HG02943 (cell line): ENCODE data around the gene PLCL1.

Experiments used
- ATAC-seq: cut with Tn5 transposase; IDR thresholded peaks from one replicate; pipeline ENCODE4 v1.9.1; 2021; ENCODE audit warnings: mild to moderate bottlenecking, low read depth, moderate library complexity; ENCODE audit not compliant: unreplicated experiment

The PLCL1 gene

DNA sequence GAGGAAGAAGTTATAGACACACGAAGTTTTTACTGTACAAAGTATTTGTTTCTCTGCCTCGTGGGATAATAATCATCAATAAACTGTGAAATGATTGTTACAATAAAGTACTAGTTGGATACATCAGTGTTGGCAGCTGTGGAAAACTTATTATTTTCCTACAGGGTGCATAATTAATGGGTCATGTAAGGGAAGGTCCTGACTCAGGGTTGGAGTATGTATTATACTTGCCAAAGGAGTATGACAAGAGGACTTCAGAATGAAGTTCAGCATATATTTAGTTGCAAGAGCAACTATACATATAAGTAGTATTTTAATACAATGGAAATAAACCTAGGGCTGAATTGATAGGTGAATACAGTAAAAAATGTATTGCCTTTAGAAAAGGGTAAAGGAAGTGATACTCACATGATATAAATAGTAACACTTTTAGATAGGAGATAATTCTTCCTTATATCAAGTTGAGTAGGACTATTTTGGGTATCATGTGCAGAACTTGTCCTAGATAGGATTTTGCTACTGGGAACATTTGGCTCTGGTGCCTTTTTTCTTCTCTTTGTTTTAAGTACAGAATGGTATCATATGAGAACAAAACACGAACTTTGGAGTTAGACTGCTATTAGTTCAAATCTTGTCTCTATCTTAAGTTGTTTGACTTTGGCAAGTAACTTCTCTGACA is 79.1 kb downstream of the PLCL1 start:
- ATAC-seq: no peak

DNA sequence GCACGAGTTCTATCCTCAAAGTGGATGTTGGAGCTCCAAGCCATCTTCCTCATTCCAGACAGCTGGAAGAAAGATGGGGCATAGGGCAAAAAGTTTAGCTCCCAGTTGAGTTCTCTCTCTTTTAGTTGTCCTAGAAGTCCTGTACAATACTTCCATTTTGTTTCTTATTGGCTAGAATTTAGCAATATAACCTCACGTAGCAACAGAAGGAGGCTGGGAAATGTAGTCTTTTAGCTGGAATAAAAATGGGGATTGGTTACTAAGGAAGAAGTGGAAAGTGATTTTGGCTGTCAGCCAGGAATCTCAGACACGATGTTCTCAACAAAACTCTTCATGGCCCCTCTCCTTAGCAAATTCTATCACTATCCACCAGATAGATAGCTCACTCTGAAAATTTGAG is 79.9 kb downstream of the PLCL1 start:
- ATAC-seq: no peak

DNA sequence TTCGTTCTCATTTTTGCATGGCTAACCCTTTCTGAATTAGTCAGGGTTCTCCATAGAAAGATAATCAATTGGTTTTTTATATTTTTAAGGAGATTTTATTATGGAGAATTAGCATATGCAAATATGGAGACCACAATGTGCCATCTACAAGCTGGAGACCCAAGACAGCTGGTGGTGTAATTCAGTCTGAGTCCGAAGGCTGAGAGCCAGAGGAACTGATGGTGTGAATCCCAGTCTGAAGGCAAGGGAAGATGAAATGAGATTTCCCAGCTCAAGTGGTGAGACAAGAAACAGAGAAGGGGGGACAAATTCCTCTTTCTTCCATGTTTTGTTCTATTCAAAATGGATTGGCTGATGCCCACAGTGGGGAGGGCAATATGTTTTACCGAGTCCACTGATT is 80.7 kb downstream of the PLCL1 start:
- no peak for ATAC-seq

DNA sequence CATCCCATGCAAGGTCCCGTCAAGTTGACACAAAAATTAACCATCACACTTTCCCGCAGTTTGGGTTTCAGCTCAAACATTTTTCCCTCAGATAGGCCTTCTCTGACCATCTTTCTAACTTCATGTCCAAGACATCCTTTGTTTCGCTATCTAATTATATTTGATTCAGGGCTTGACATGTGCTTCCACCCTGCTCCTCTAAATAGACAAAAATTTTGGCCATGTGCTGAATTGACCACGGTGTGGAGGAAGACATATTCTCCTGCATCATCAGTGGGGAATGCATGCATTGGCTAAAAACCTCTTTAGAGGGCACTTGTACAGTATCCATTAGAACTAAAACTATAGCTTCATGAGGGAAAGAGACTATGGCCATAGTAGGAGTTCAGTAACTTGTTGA is 81.2 kb downstream of the PLCL1 start:
- no peak for ATAC-seq

DNA sequence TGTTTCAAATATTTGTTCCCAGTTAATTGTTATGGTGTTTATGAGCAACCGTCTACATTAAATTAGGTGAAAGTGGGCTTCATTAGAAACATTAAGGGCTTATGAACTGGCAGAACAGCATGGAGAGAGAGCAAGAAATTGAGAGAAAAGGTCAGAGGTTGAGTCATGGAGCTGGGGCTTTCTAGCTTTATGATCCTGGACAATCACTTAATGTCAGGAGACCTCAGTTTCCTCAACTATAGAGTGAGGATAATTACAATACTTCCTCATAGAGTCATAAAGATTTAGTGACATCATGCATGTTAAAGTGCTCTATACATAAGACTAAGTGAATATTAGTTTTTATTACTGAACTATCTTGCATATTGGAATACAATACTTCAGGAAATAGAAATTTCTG is 83.9 kb downstream of the PLCL1 start:
- no peak for ATAC-seq

DNA sequence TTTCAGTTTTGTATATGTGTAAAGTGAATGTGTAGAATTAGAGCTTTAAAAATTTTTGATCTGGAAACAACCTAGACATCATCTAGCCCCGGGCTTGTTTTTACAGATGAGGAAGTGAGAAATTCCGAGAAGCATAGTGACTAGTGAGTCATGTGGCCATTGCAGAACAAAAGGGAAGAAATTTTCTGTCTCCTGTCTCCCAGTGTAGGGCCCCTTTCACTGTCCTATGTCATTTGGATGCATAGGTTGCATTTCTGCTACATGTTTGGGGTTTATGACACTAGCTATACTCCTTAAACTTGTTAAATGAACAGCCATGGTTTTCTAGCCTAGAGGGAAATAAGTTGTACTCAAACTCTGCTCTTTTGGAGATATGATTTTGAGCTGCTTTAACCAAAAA is 84.6 kb downstream of the PLCL1 start:
- ATAC-seq: peak; percentile 88

DNA sequence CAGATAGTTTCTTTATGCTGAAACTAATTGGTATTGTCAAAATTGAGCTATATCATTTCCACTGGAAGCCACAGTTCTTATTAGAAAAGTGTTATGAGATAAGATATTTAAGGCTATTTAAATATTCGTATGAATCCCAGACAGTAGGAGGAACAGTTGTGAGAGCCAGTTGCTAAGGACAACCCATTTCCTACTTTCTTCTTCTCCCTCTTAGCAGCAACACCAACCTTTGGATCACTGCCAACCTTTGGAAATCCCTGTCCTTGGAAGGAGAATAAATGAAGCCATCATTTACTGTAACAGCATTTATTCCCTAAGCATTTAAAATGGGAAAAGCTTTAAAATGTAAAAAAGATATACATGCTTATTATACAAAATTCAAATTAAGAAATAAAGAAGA is 85.8 kb downstream of the PLCL1 start:
- no peak for ATAC-seq

DNA sequence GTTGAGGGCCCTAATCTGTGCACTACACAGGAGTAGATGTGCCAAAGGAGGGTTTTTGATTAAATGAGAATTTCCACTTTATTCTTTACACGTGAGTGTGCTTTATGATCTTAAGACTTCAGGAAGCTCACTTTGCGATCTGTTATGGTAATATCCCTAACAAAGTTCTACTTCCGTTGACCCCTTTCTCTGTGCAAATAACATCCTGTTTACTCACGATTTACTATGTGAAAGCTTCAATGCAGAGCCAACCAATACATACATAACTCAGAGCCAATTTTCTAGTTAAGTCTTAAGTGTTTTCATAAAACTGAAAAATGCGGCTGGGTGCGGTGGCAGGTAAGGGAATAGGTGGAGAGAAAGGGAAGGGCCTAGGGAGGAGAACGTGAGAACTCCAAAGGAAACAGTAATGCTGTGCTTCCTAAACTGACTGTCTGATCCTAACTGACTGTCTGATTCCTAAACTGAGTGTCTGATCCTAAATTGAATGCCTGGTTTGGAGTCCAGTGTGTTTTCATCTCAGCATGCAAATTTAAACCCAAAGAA is 87.6 kb downstream of the PLCL1 start:
- ATAC-seq: no peak

DNA sequence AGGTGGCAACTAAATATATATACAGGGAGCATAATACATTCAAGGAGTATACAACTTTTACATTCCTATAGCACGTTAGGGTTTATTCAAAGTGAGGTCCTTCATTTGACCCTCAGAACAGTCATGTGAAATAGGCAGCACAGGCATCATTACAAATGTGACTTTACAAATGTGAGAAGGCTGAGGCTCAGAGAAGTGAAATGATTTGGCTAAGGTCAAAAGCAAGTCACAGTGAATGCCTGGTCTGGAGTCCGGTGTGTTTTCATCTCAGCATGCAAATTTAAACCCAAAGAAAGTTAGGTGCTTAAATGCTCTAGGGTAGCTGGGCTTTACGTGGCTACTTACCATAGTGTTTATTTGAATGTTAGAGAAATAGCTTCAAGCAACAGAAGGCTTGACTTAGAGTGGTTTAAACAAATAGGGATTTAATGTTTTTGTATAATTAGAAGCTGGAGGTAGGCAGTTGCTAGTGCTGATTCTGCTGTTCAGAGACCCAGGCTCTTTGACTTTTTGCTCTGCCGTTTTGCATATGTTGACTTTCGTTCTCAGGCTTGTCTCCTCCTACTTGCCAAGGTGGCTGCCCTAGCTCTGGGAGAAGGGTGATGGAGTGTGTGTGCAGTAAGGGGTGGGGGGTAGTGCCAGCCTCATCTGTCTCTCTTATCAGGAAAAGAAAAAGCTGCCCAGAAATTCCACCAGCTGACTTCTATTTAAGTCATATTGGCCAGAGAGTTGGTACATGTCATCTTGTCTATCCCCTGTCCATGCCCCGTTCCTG is 89.2 kb downstream of the PLCL1 start:
- no peak for ATAC-seq

DNA sequence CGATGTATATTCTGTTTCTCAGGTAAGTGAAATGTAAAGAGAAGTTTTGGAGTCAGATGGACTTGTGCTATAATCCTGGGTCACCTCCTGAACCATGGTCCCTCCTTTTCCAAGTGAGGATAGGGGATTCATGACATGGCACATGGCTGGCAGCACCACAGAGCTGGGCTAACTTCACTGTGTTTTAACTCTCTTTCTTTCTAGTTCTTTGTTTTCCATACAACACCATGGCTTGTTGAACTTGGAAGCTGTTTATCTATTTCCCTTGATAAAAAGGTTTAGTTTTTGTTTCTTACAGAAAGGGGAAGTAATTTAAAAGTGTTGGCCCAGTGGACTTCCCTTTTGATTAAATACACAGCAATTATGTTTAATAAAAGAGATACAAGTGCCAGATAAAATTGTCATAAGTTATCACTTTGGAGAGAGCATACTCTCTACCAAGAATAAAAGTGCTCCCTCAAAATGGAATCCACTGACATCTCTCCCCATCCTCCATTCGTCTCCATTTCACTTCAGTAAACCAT is 90.4 kb downstream of the PLCL1 start:
- ATAC-seq: no peak

DNA sequence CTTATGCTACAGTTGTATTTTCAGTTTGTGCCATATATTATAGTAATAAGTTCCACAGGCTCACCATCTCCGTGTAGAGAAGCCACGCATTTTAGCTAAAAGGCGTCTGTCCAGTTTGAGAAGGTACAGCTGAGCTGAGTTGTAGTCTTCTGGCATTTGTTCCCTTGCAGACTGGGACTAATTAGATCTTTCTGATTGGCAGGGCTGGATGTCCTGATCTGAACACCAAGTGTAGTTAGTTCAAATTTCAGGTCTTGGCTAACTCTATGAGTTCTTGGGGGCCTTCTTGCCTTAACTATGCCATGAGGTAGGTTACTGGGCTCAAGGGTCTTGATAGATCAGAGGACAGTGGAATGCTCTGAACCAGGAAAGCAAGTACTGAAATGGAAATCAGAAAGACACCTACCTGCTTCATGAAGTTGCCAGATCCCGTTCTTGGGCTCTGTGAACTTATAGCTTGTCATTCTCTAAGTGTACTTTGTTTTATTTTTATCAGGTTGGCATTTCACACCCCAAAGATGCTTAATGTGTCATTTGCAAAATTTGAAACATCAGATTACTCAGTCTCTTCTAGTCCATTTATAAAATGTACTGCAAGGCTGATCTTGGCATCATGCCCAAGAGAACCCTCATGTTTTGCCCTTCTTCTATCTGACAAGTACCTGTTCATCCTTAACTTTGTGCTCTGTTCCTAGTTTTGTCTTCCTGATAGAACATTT is 93.7 kb downstream of the PLCL1 start:
- ATAC-seq: no peak

DNA sequence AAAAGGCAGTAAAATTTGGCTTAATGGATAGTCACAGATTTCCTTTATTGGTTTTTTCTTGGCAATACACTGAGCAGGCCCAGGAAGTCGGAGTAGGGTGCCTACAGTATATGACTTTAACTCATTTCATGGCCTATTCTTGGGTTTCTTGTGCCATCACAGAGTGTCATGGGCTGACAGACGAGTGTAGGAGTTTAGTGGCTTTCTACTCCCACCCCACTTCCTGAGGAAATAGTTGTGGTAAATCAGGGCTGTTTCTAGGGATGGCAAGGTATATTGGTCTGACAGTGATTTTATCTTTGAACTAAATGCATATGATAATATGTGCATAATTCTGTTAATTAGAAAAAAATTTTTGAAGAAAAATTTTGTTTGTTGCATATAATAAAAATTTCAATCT is 100.1 kb downstream of the PLCL1 start:
- ATAC-seq: no peak

DNA sequence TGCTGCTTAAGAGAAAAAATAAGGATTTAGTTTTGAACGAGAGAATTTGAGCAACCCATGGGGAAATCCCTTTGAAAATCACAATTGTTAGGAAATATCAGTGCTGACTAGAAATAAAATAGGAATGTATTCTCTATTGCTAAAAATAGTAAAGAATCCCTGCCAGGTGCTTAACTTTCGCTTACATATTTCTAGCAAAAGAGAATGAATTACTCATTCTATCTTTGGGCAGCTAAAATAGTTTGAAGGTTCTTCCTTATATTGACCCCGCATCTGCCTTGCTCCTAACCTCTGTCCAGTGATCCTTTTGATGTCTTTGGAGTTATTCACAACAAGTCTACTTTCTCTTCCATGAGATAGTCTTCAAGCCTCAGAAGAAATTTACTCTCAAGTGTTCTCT is 103.8 kb downstream of the PLCL1 start:
- ATAC-seq: no peak

DNA sequence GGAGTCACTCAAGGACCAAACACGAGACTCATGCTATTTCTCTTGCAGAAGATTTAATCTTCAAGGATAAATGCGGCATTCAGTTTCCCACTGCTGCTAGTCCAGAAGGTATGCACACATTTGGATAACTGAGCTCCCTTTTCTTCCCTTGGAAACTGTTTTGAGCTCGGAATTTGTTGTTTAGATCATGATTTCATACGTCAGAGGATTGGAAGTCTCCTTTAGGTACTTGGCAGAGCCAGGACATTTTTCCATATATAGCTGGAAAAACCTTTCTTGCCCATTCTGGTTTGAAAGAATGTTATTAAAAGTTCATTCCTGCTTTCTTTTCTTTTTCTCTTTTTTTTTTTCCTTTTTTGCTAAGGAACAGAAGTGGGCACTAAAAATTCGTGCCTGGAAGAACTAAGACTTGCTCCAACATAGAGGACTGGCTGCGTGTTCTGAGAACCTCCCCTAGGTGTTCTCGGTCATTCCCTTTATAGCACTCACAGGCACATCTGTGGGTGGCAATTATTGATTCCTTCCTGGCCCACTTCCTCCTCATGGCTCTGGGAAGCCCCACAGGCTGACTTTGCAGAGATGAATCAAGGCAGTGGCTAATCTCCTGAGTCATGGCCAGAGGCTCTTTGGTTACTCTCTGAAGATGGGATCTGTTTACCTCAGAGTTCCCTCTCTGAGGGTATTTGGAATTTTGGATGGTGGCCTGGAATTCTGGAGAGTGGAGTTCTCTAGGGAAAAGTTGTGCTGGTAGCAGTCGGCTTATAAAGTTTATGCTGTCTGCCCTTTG is 104.8 kb downstream of the PLCL1 start:
- ATAC-seq: no peak

DNA sequence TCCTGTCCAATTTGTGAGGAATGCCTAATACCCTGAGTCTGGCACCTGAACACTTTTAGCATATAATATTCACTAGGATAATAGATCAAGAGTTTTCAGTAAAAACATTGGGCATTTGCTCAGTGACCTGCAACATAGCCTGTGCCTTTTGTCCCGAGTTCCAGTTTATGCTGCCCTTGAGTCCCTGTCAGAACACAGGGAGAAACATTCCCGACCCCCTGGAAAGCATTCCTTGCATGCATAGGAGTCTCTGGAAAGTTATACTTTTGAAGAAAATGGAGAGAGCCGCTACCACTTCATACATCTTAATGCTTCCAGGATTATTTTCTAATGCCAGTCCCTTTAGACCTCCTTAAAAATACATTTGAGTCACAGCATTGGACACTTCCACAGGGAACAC is 107.3 kb downstream of the PLCL1 start:
- no peak for ATAC-seq

DNA sequence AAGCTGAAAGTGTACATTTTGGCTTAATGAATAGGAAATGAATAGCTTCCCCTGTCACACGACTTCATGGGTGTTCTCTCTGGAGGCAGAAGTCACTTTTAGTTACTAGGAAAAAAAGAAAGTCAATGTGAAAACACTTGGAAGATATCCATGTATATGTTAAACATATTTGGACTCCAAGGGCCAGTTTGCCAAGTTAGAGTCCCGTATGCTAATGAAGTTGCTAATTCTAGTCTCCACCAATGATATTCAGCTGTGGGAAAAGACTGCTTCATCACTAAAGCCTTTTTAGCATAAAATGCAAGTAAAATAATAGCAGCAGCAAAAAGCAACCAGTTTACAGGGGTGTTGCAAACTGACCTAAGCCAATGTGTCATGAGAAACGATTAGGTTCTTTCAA is 108.7 kb downstream of the PLCL1 start:
- no peak for ATAC-seq

DNA sequence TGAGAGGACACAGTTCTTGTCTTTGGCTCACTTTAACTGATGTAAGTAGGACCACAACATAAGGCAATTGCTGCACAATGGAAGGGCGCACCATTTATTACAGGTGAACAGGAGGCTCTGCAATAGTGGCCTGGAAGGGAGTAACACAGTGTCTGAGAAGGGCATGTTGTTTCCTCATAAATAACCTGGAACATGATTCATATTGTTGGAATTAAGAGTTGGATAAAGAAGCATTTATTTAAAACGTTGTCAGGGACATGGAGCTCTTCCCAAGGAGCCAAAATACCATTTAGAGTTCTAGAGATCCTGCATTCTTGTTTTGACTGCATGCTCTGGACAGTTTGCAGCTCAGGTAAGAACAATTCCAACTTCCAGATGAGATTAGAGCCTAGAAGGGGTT is 110.4 kb downstream of the PLCL1 start:
- no peak for ATAC-seq

DNA sequence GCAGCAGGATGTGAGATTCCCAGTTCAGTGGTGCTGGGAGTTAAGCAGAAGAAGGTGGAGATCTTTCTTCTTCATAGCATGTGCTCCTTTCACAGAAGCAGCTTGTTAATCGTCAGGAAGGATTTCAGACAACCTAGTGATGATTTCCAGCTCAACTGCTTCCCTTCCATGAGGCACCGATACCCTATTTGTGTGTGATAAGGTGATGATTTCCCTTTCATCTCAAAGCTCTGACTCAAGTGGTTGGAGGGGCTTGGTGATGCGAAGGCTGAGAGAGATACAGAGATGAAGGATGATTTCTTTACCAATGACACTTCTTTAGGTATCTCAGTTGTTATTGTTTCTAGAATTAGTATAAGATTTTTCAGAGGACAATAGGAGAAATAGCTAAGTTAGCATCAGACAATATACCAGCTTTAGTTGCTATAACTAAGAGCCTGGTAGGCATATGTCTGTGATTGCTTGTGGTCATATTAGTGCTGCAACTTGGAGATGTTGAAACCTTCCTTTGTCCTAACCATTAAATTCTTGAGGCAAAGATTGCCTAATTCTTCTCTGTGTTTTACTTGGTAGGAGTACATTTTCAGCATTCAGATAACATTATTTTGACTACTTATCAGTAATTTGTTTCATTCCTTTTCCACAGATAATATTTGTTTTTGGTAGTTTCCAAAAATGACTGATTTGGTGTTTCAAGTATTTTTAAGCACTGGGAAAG is 111.3 kb downstream of the PLCL1 start:
- ATAC-seq: no peak

DNA sequence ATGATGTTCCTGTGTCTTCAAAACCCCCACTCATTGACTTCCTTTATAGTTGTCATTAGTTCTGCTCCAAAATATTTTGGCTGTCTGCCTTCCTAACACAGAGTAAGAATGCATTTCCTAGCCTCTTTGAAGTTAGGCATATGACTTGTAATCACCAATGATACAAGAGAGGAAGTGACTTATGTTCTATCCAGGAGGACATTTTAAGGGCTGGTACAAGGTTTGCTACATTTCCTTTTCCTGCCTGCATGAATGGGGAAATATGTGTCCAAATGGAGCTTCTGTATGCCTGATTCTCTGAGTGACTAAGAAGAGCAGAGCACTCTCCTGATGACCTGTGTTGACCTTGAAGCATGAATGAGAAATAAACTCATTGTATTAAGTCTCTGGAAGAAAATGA is 115.1 kb downstream of the PLCL1 start:
- ATAC-seq: no peak

DNA sequence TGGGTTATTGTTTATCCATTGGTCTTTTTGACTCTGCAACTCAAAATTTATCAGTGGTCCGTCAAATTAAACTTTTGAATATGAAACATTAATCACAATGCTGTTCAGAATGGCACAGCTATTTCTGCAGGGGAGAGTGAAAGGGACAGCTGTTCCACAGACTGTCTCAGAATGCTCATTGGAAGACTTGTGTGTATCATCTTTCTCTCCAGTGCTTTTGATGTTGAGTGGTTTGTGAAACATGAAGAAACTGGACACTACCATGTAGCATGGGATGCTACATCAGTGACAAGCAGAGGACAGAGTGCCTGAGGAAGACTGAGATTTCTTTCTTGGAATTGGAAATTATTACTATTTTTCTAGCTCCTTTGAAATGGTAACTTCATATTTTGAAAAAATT is 115.7 kb downstream of the PLCL1 start:
- ATAC-seq: no peak
